Keratinocyte (primary cell): Measurements from ENCODE around the gene PANX2. TPM values are rescaled to one million over a fixed set of nuclear protein-coding genes. Genes with fewer than 3 reads are reported as not detected.
A peak's percentile ranks its signal among the peaks of the same experiment; 100 is the strongest.

ENCODE experiments used
- DNase-seq: peaks from one replicate; pipeline ENCODE4 v3.0.0-alpha.2; 2011; ENCODE audit warnings: low read depth, missing footprints, low spot score
- FAIRE-seq: peaks from 2 replicates; lab custom pipeline; 2011; peaks lifted over from hg19 to GRCh38; lab: Jason Lieb, UNC
- H2AFZ ChIP-seq: 2 replicates; pipeline ENCODE4 v1.6.0; 2012; ENCODE audit warnings: low read length, control low read depth, inconsistent platforms; ENCODE audit not compliant: control insufficient read depth
- H3K27ac ChIP-seq: 2 replicates; pipeline ENCODE4 v1.5.1; 2011; ENCODE audit warnings: low read length; ENCODE audit not compliant: control insufficient read depth, insufficient read depth
- H3K27me3 ChIP-seq: 3 replicates; pipeline ENCODE4 v1.6.0; 2011; ENCODE audit warnings: low read length; ENCODE audit not compliant: control insufficient read depth, insufficient read depth; ENCODE audit errors: extremely low read depth
- H3K36me3 ChIP-seq, 2 experiments: 2 replicates in 1 of 2; 3 replicates in 1 of 2; pipeline ENCODE4 v1.5.1; 2011; ENCODE audit warnings: low read length in 2 of 2, mild to moderate bottlenecking in 1 of 2; ENCODE audit not compliant: control insufficient read depth in 2 of 2, insufficient read depth in 2 of 2; ENCODE audit errors: extremely low read depth in 1 of 2
- H3K4me1 ChIP-seq: 3 replicates; pipeline ENCODE4 v1.5.1; 2011; ENCODE audit warnings: low read length; ENCODE audit not compliant: control insufficient read depth, insufficient read depth; ENCODE audit errors: extremely low read depth
- H3K4me2 ChIP-seq: 3 replicates; pipeline ENCODE4 v1.6.0; 2011; ENCODE audit warnings: low read depth, low read length; ENCODE audit not compliant: control insufficient read depth, insufficient read depth; ENCODE audit errors: extremely low read depth
- H3K4me3 ChIP-seq, 3 experiments: fragments of 200-600 bp in 1 of 3; sonication (generic) in 1 of 3; 2 replicates in 2 of 3; 3 replicates in 1 of 3; pipeline ENCODE4 v1.5.1; 2011 to 2016; ENCODE audit warnings: low read length in 3 of 3, mild to moderate bottlenecking in 3 of 3, control low read depth in 2 of 3, inconsistent platforms in 1 of 3, low read depth in 1 of 3, mixed read lengths in 1 of 3, mixed run types in 1 of 3, moderate library complexity in 1 of 3; ENCODE audit not compliant: control insufficient read depth in 2 of 3, insufficient read depth in 2 of 3; ENCODE audit errors: extremely low read depth in 1 of 3
- H3K79me2 ChIP-seq: 2 replicates; pipeline ENCODE4 v1.6.0; 2012; ENCODE audit warnings: low read length; ENCODE audit not compliant: control insufficient read depth, insufficient read depth
- H3K9ac ChIP-seq: 3 replicates; pipeline ENCODE4 v1.6.0; 2011; ENCODE audit warnings: low read length; ENCODE audit not compliant: control insufficient read depth, insufficient read depth; ENCODE audit errors: extremely low read depth
- H3K9me1 ChIP-seq: 3 replicates; pipeline ENCODE4 v1.6.0; 2011; ENCODE audit warnings: low read length; ENCODE audit not compliant: control insufficient read depth, insufficient read depth; ENCODE audit errors: extremely low read depth
- H3K9me3 ChIP-seq: 2 replicates; pipeline ENCODE4 v1.5.1; 2012; ENCODE audit warnings: low read depth, low read length; ENCODE audit not compliant: control insufficient read depth
- H4K20me1 ChIP-seq: 3 replicates; pipeline ENCODE4 v1.6.0; 2011; ENCODE audit warnings: low read length; ENCODE audit not compliant: control insufficient read depth, insufficient read depth; ENCODE audit errors: extremely low read depth
- EZH2 ChIP-seq: IDR thresholded peaks from one replicate; pipeline ENCODE4 v1.6.1; 2012; ENCODE audit warnings: inconsistent platforms, mild to moderate bottlenecking, low read length, moderate library complexity
- dilution Hi-C: fragments of 300-500 bp; cut with MboI; formaldehyde crosslinking; loops from one replicate; pipeline ENCODE4 v1.7.0; 2020; ENCODE audit warnings: low sequenced_read_pairs; ENCODE audit not compliant: extremely low pct_ligation_motif_present
- polyA plus RNA-seq, 5 experiments: library from polyadenylated mRNA; depleted of rRNA in 3 of 5; stranded (reverse) in 3 of 5; stranded (forward) in 1 of 5; unstranded in 1 of 5; fragments of >200 nt; gene quantifications; 1 replicate in 1 of 5; 2 replicates in 3 of 5; 3 replicates in 1 of 5; pipeline versions ENCODE4 v1.2.1 to v1.2.3, GENCODE V29; 2011 to 2012; ENCODE audit warnings: missing spikeins in 2 of 5, low read depth in 1 of 5, low replicate concordance in 1 of 5
- TF ChIP-seq, protein P1 (sequence below), 3 experiments: IDR thresholded peaks in 1 of 3; conservative IDR thresholded peaks in 1 of 3; optimal IDR thresholded peaks in 1 of 3; 2 replicates in 2 of 3; 3 replicates in 1 of 3; pipeline versions ENCODE3 to v1.5.1; 2011; ENCODE audit warnings: low read length in 3 of 3, mild to moderate bottlenecking in 3 of 3, moderate library complexity in 2 of 3, control low read depth in 1 of 3, inconsistent platforms in 1 of 3; ENCODE audit not compliant: insufficient read depth in 2 of 3; ENCODE audit errors: extremely low read depth in 1 of 3

Gene PANX2
- polyA plus RNA-seq, 1 donor (not counting 4 experiments of a cell fraction or from before 2014, with no cell fraction given), result 0.22 TPM

DNA sequence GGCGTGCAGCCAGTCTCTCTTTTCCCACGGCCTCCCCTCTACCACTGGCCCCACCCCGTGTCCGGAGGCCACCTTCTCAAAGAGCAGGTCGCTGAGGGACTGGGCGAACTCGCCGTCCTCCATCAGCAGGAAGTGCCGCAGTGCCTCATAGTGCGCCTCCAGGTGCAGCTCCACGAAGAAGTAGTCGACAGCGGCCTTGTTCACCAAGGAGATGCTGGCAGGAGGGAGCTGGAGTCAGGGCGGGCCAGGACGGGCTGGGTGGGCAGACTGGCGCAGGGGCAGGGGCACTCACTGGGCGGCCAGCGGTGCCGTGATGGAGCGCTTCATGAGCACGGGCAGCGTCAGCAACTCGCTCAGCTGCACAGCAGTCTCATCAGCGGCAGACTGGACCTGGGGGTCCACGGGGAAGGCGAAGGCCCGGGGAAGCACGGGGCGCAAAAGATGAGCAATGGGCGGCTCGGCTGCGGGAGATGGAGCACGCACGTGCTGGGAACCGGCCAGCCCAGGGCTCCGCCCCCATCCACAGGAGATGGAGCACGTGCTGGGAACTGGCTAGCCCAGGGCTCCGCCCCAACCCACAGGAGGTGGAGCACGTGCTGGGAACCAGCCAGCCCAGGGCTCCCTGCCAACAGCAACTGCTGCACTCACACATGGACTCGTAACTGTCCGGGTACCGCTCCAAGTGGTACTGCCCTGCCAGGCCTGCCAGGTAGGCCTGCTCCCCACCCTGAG, 48.6 kb downstream of the PANX2 start:
- Histone ChIP-seq H3K27ac (no peak overlapping the region), H3K4me1 (no peaks in the 10 kb centered on the region), H4K20me1 (no peaks in the 10 kb centered on the region), H3K9me1 (no peaks in the 10 kb centered on the region), H2AFZ (no peak overlapping the region), H3K9me3 (no peaks in the 10 kb centered on the region), H3K36me3 (peaks cover 28 to 55% of the 10 kb centered on the region in 2 experiments), H3K4me2 (no peak overlapping the region), H3K4me3 (no peak overlapping the region), H3K79me2 (peaks cover 6% of the 10 kb centered on the region), H3K27me3 (no peaks in the 10 kb centered on the region), H3K9ac (no peak overlapping the region)
- dilution Hi-C loops, result no loop called here
- TF ChIP-seq, protein P1, sequence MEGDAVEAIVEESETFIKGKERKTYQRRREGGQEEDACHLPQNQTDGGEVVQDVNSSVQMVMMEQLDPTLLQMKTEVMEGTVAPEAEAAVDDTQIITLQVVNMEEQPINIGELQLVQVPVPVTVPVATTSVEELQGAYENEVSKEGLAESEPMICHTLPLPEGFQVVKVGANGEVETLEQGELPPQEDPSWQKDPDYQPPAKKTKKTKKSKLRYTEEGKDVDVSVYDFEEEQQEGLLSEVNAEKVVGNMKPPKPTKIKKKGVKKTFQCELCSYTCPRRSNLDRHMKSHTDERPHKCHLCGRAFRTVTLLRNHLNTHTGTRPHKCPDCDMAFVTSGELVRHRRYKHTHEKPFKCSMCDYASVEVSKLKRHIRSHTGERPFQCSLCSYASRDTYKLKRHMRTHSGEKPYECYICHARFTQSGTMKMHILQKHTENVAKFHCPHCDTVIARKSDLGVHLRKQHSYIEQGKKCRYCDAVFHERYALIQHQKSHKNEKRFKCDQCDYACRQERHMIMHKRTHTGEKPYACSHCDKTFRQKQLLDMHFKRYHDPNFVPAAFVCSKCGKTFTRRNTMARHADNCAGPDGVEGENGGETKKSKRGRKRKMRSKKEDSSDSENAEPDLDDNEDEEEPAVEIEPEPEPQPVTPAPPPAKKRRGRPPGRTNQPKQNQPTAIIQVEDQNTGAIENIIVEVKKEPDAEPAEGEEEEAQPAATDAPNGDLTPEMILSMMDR (optimal IDR thresholded peaks at IDR 0.05 in 1 of 3, IDR thresholded peaks at IDR 0.05 in 1 of 3, conservative IDR thresholded peaks at IDR 0.05 in 1 of 3; ENCODE audit: extremely low read depth in 1 of 3, insufficient read depth in 2 of 3, low read length in 3 of 3), result no peak
- no peak for TF ChIP-seq EZH2
- FAIRE-seq (peak; percentile 32), DNase-seq (no peak)

DNA sequence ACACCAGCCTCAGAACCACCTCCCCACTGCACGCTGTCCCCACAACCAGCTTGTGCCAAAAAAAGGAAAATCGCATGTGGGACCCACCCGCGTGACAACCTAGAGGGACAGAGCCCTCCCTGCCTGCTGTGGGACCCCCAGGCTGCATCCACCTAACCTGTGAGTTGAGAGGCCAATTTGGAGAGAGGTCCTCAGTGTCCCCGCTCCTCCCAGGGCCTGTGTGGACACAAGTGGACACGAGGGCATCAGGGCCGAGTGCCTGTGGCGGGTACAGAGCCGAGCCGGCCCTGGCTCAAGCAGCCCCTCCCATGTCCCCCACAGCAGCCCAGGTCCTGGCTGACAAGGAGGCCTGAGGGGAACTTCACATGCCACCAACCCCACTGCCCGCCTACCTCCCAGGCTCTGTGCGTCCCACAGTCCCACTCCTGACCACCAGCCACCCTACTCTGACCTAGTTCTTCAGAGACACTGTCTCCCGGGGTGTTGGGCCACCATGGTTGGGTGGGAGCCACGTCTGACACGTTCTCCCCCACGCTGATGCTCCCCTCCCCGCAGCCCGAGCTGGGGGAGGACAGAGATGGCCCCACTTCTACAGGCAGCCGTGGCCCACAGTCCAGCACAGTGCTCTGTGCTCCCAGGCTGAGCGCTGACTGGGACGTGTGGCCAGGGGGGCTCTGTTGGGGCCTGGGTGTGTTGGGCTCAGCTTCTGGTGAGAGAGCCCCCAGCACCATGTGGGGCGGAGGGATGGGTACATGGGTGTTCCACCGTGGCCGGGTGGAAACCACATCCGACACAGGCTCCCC, 49.5 kb downstream of the PANX2 start:
- Histone ChIP-seq H3K79me2 (peaks cover 3% of the 10 kb centered on the region), H3K27me3 (no peaks in the 10 kb centered on the region), H4K20me1 (no peaks in the 10 kb centered on the region), H3K9me3 (no peaks in the 10 kb centered on the region), H3K9me1 (no peaks in the 10 kb centered on the region), H3K4me3 (no peak overlapping the region), H3K4me2 (no peak overlapping the region), H2AFZ (no peak overlapping the region), H3K27ac (no peak overlapping the region), H3K4me1 (no peaks in the 10 kb centered on the region), H3K9ac (no peak overlapping the region), H3K36me3 (peaks cover 24 to 55% of the 10 kb centered on the region in 2 experiments)
- DNase-seq (no peak), FAIRE-seq (no peak)
- TF ChIP-seq, protein P1 (optimal IDR thresholded peaks at IDR 0.05 in 1 of 3, IDR thresholded peaks at IDR 0.05 in 1 of 3, conservative IDR thresholded peaks at IDR 0.05 in 1 of 3; ENCODE audit: extremely low read depth in 1 of 3, insufficient read depth in 2 of 3, low read length in 3 of 3), result no peak
- TF ChIP-seq EZH2, result no peak
- dilution Hi-C loops, result no loop called here
